Cardiac ventricle fibroblast (primary cell): ENCODE results near the gene SPDYE2B. TPM values are rescaled to one million over a fixed set of nuclear protein-coding genes. Genes with fewer than 3 reads are reported as not detected.

Source experiments
- total RNA-seq: library from RNA; depleted of rRNA; stranded (reverse); fragments of >200 nt; gene quantifications from 2 replicates; pipeline ENCODE4 v1.2.3, GENCODE V29; 2015

SPDYE2B gene
- total RNA-seq = not detected in 2 replicates

GRCh38 chr7:102649924-102650323 is at the start of gene SPDYE2B:
Gene SPDYE2B (plus strand): TSS chr7:102650319. CDS start chr7:102652349, 2,030 bp downstream.

GRCh38 chr7:102616507-102617125 is 33.5 kb upstream of the SPDYE2B start, which contains the start of gene RASA4:
Gene RASA4 (minus strand): TSS chr7:102616756. CDS start chr7:102616689, 67 bp downstream.

GRCh38 chr7:102642691-102643090 is 7.4 kb upstream of the SPDYE2B start, which contains the start of gene UPK3BL1:
Gene UPK3BL1 (minus strand): TSS chr7:102642791. CDS start chr7:102642741, 50 bp downstream.

GRCh38 chr7:102671166-102671955 is 21.2 kb downstream of the SPDYE2B start, which contains the start of gene POLR2J2:
Gene POLR2J2 (minus strand): TSS chr7:102671663. CDS start chr7:102671601, 62 bp downstream.

Other genes with a start within 250 kb of the SPDYE2B start
- 27.7 and 42.7 TPM in 2 replicates for gene ORAI2, start 216.7 kb upstream of the SPDYE2B start, total RNA-seq
- gene ALKBH4, start 185.5 kb upstream of the SPDYE2B start, total RNA-seq = 12.0 and 17.9 TPM in 2 replicates
- gene LRWD1, start 185.3 kb upstream of the SPDYE2B start, total RNA-seq = 11.8 and 13.9 TPM in 2 replicates
- 20.0 and 21.8 TPM in 2 replicates for gene POLR2J, start 171.4 kb upstream of the SPDYE2B start, total RNA-seq
- gene RASA4B, start 132.5 kb upstream of the SPDYE2B start, total RNA-seq = 2.6 and 5.3 TPM in 2 replicates
- gene UPK3BL2, start 106.6 kb upstream of the SPDYE2B start, total RNA-seq = 0.54 and 3.1 TPM in 2 replicates
- gene SPDYE2, start 99.1 kb upstream of the SPDYE2B start, total RNA-seq = not detected in 2 replicates
- gene POLR2J3, start 77.7 kb upstream of the SPDYE2B start, total RNA-seq = 11.2 and 13.5 TPM in 2 replicates
- gene RASA4, start 33.6 kb upstream of the SPDYE2B start, total RNA-seq = 5.1 and 7.1 TPM in 2 replicates
- 16.7 and 20.5 TPM in 2 replicates for gene UPK3BL1, start 7.5 kb upstream of the SPDYE2B start, total RNA-seq
- 1.5 and 2.1 TPM in 2 replicates for gene POLR2J2, start 21.3 kb downstream of the SPDYE2B start, total RNA-seq
- 9.4 and 17.3 TPM in 2 replicates for gene FAM185A, start 98.7 kb downstream of the SPDYE2B start, total RNA-seq